GM21723 (cell line): ENCODE measurements around the gene SCLT1.

Experiments
- ATAC-seq: cut with Tn5 transposase; IDR thresholded peaks from one replicate; pipeline ENCODE4 v1.9.1; 2021; ENCODE audit warnings: mild to moderate bottlenecking, moderate library complexity; ENCODE audit not compliant: unreplicated experiment

SCLT1 gene

GRCh38 chr4:128847082-128847724, 246.1 kb downstream of the SCLT1 start:
- no peak for ATAC-seq

GRCh38 chr4:128846063-128846462, 247.3 kb downstream of the SCLT1 start:
- no peak for ATAC-seq

GRCh38 chr4:128844931-128845330, 248.4 kb downstream of the SCLT1 start:
- no peak for ATAC-seq

- no peak for ATAC-seq
Observed at GRCh38 chr4:128841402-128841801, 251.9 kb downstream of the SCLT1 start.

- no peak for ATAC-seq
Observed at GRCh38 chr4:128840711-128841318, 252.5 kb downstream of the SCLT1 start.

GRCh38 chr4:128837679-128838078, 255.7 kb downstream of the SCLT1 start:
- ATAC-seq = no peak

GRCh38 chr4:128837198-128837597, 256.1 kb downstream of the SCLT1 start:
- ATAC-seq = no peak

GRCh38 chr4:128835498-128836222, 257.7 kb downstream of the SCLT1 start:
- no peak for ATAC-seq
